Measurements from ENCODE around the gene WDR6. TPM values are rescaled to one million over a fixed set of nuclear protein-coding genes. Genes with fewer than 3 reads are reported as not detected.

WDR6 gene
- total and polyA plus RNA-seq, 9 of the 15 experiments (the other 6 are each of a cell fraction or from before 2014, with no cell fraction given), result 8.9 to 90.6 (median 44.7) TPM

DNA sequence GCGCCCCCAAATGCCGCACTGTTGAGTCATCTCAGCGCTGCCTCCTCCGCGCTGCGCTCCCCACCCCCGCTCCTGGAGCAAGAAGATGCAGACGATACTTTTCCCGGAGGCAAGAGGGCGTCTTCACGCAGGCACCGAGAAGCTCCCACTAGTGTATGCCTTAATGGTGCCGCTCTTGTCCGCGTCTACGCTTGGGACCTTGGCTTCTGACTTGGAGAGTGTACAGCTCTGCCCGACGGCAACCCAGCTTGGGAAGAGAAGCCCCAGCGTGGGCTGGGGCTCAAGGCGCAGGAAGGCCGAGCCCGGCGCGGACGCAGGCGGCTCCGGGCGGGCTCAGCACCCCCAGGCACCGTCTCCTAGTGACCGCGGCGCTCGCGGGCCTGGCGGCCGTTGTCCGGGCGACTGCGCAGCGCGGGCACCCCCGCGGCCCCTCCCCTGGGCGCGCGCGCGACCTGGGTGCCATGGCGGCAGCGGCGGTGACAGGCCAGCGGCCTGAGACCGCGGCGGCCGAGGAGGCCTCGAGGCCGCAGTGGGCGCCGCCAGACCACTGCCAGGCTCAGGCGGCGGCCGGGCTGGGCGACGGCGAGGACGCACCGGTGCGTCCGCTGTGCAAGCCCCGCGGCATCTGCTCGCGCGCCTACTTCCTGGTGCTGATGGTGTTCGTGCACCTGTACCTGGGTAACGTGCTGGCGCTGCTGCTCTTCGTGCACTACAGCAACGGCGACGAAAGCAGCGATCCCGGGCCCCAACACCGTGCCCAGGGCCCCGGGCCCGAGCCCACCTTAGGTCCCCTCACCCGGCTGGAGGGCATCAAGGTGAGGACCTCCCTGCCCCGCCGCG is 17.2 kb upstream of the WDR6 start, which contains the start of gene P4HTM (continued):
- TF ChIP-seq TFAM (CRISPR knock-in tag; conservative IDR thresholded peaks at IDR 0.05) (no peak), NUFIP1 (IDR thresholded peaks at IDR 0.05; ENCODE audit: partially characterized antibody) (no peak), SAFB (IDR thresholded peaks at IDR 0.05; ENCODE audit: borderline replicate concordance, low read depth, low read length) (no peak), RAD21 (CRISPR knock-in tag; conservative IDR thresholded peaks at IDR 0.05 in 1 of 2, IDR thresholded peaks at IDR 0.05 in 1 of 2) (peak in 1 of 2 experiments; percentile 21; a peak in 1 of 4 replicates), BRD4 (IDR thresholded peaks at IDR 0.05) (no peak), EGR1 (conservative IDR thresholded peaks at IDR 0.05) (peak; percentile 98), NEUROD1 (IDR thresholded peaks at IDR 0.05; ENCODE audit: borderline replicate concordance, low read depth, low read length, partially characterized antibody) (peak; percentile 44)
- TF ChIP-seq, protein P1, sequence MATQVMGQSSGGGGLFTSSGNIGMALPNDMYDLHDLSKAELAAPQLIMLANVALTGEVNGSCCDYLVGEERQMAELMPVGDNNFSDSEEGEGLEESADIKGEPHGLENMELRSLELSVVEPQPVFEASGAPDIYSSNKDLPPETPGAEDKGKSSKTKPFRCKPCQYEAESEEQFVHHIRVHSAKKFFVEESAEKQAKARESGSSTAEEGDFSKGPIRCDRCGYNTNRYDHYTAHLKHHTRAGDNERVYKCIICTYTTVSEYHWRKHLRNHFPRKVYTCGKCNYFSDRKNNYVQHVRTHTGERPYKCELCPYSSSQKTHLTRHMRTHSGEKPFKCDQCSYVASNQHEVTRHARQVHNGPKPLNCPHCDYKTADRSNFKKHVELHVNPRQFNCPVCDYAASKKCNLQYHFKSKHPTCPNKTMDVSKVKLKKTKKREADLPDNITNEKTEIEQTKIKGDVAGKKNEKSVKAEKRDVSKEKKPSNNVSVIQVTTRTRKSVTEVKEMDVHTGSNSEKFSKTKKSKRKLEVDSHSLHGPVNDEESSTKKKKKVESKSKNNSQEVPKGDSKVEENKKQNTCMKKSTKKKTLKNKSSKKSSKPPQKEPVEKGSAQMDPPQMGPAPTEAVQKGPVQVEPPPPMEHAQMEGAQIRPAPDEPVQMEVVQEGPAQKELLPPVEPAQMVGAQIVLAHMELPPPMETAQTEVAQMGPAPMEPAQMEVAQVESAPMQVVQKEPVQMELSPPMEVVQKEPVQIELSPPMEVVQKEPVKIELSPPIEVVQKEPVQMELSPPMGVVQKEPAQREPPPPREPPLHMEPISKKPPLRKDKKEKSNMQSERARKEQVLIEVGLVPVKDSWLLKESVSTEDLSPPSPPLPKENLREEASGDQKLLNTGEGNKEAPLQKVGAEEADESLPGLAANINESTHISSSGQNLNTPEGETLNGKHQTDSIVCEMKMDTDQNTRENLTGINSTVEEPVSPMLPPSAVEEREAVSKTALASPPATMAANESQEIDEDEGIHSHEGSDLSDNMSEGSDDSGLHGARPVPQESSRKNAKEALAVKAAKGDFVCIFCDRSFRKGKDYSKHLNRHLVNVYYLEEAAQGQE (IDR thresholded peaks at IDR 0.05; ENCODE audit: borderline replicate concordance), result peak; percentile 40; the same call in 1 of the 2 replicates
- TF ChIP-seq, protein P1 (CRISPR knock-in tag; IDR thresholded peaks at IDR 0.05; ENCODE audit: low read depth), result no peak
- TF ChIP-seq, protein P2, sequence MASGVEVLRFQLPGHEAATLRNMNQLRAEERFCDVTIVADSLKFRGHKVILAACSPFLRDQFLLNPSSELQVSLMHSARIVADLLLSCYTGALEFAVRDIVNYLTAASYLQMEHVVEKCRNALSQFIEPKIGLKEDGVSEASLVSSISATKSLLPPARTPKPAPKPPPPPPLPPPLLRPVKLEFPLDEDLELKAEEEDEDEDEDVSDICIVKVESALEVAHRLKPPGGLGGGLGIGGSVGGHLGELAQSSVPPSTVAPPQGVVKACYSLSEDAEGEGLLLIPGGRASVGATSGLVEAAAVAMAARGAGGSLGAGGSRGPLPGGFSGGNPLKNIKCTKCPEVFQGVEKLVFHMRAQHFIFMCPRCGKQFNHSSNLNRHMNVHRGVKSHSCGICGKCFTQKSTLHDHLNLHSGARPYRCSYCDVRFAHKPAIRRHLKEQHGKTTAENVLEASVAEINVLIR (CRISPR knock-in tag; IDR thresholded peaks at IDR 0.05), result no peak
- TF ChIP-seq, protein P3, sequence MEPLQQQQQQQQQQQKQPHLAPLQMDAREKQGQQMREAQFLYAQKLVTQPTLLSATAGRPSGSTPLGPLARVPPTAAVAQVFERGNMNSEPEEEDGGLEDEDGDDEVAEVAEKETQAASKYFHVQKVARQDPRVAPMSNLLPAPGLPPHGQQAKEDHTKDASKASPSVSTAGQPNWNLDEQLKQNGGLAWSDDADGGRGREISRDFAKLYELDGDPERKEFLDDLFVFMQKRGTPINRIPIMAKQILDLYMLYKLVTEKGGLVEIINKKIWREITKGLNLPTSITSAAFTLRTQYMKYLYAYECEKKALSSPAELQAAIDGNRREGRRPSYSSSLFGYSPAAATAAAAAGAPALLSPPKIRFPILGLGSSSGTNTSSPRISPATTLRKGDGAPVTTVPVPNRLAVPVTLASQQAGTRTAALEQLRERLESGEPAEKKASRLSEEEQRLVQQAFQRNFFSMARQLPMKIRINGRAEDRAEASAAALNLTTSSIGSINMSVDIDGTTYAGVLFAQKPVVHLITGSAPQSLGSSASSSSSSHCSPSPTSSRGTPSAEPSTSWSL (CRISPR knock-in tag; IDR thresholded peaks at IDR 0.05; ENCODE audit: borderline replicate concordance), result no peak
